ENCODE measurements around the gene ADD2. TPM values are rescaled to one million over a fixed set of nuclear protein-coding genes. Genes with fewer than 3 reads are reported as not detected.

Gene ADD2
- total RNA-seq, 1 donor from 2014 or later, result 4.8 TPM

DNA sequence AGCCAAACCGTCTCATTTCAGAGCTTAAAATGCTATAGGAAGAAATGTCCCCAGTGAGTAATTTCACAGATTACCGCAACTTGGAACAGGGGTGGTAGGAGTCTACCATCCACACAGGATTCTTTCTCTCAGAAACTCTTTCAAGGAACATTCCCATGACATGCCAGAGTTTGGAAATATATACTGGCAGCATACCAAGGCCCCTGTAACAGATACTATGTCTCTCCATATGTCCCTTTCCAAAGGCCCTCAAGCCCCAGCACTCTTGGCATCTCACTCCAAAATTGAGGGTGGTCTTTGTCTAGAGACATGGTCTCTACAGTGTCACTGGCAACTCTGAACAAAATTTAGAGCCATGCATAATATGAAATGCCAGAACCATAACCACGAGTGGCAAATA lies 11.5 kb upstream of the ADD2 start:
- no peak for FAIRE-seq
- no peaks in the 10 kb centered on the region for H3K79me2 ChIP-seq (ENCODE audit: insufficient read depth, low read length)
- Mint-ChIP-seq H3K4me3 (ENCODE audit: unreplicated experiment) (no peak overlapping the region), H3K36me3 (ENCODE audit: low read depth, unreplicated experiment) (no peaks in the 10 kb centered on the region), H3K4me1 (ENCODE audit: low read depth, unreplicated experiment) (peaks cover 7% of the 10 kb centered on the region), H3K27me3 (ENCODE audit: low read depth, unreplicated experiment) (peaks cover 17% of the 10 kb centered on the region), H3K27ac (ENCODE audit: unreplicated experiment) (no peak overlapping the region), H3K9me3 (ENCODE audit: unreplicated experiment) (no peaks in the 10 kb centered on the region)
- H4K20me1 ChIP-seq (ENCODE audit: insufficient read depth, low read length), result no peaks in the 10 kb centered on the region
- H3K9me3 ChIP-seq (ENCODE audit: insufficient read depth, low read depth, low read length), result no peaks in the 10 kb centered on the region
- no peak for DNase-seq (ENCODE audit: low read depth)
- no peaks in the 10 kb centered on the region for H3K4me1 ChIP-seq (ENCODE audit: insufficient read depth, low read length)
- H2AFZ ChIP-seq (ENCODE audit: low read depth, low read length), result no peak overlapping the region
- no peak overlapping the region for H3K4me3 ChIP-seq (ENCODE audit: insufficient read depth, low read depth, low read length)
- no peak overlapping the region for H3K4me2 ChIP-seq (ENCODE audit: low read length)
- H3K36me3 ChIP-seq (ENCODE audit: insufficient read depth, low read length), result no peaks in the 10 kb centered on the region
- TF ChIP-seq CTCF (IDR thresholded peaks at IDR 0.05; ENCODE audit: insufficient read depth, low read depth, low read length) (no peak), EZH2 (IDR thresholded peaks at IDR 0.05; ENCODE audit: insufficient read depth, low read length) (no peak)
- H3K9ac ChIP-seq (ENCODE audit: low read length), result no peak overlapping the region
- H3K27ac ChIP-seq (ENCODE audit: low read depth, low read length), result no peak overlapping the region
- H3K27me3 ChIP-seq (ENCODE audit: insufficient read depth, low read length), result no peaks in the 10 kb centered on the region

DNA sequence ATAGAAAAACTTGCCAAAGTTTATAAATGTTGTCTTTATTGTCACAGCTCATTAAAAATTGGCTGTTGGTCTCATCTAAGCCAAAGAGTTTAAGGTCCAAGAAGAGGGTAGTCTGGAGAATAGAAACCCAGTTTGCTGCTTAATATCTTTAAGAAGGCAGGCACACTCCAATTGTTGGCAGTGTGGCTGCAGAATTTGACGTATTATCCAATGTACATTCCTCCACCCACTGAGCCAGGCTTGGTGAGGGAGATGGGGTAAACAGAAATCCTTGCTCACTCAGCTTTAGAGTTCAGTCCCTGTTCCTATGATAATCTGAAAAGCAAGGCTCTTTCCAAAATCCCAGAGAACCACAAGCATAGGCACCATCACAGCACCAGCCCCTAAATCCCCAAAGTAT lies 10.7 kb upstream of the ADD2 start:
- Histone ChIP-seq H3K27me3 (ENCODE audit: insufficient read depth, low read length) (no peaks in the 10 kb centered on the region), H3K4me3 (ENCODE audit: insufficient read depth, low read depth, low read length) (no peak overlapping the region), H3K4me1 (ENCODE audit: insufficient read depth, low read length) (no peaks in the 10 kb centered on the region), H4K20me1 (ENCODE audit: insufficient read depth, low read length) (no peaks in the 10 kb centered on the region), H3K36me3 (ENCODE audit: insufficient read depth, low read length) (no peaks in the 10 kb centered on the region), H3K9ac (ENCODE audit: low read length) (no peak overlapping the region), H3K4me2 (ENCODE audit: low read length) (no peak overlapping the region), H3K9me3 (ENCODE audit: insufficient read depth, low read depth, low read length) (no peaks in the 10 kb centered on the region), H3K79me2 (ENCODE audit: insufficient read depth, low read length) (no peaks in the 10 kb centered on the region), H3K27ac (ENCODE audit: low read depth, low read length) (no peak overlapping the region), H2AFZ (ENCODE audit: low read depth, low read length) (no peak overlapping the region)
- Mint-ChIP-seq H3K4me1 (ENCODE audit: low read depth, unreplicated experiment) (peaks cover 7% of the 10 kb centered on the region), H3K27ac (ENCODE audit: unreplicated experiment) (no peak overlapping the region), H3K27me3 (ENCODE audit: low read depth, unreplicated experiment) (peaks cover 17% of the 10 kb centered on the region), H3K4me3 (ENCODE audit: unreplicated experiment) (no peak overlapping the region), H3K36me3 (ENCODE audit: low read depth, unreplicated experiment) (no peaks in the 10 kb centered on the region), H3K9me3 (ENCODE audit: unreplicated experiment) (peaks cover 4% of the 10 kb centered on the region)
- no peak for TF ChIP-seq EZH2 (IDR thresholded peaks at IDR 0.05; ENCODE audit: insufficient read depth, low read length)
- no peak for TF ChIP-seq CTCF (IDR thresholded peaks at IDR 0.05; ENCODE audit: insufficient read depth, low read depth, low read length)
- DNase-seq (ENCODE audit: low read depth) (peak; percentile 17), FAIRE-seq (no peak)

GRCh38 chr2:70777450-70777849 lies 9.4 kb upstream of the ADD2 start:
- FAIRE-seq, result peak; percentile 66
- H3K4me3 Mint-ChIP-seq (ENCODE audit: unreplicated experiment), result no peak overlapping the region

More at GRCh38 chr2:70777450-70777849, 9.4 kb upstream of the ADD2 start:
- Histone ChIP-seq H3K27me3 (ENCODE audit: insufficient read depth, low read length) (peaks cover 6% of the 10 kb centered on the region), H3K79me2 (ENCODE audit: insufficient read depth, low read length) (no peaks in the 10 kb centered on the region), H3K4me2 (ENCODE audit: low read length) (no peak overlapping the region), H3K4me1 (ENCODE audit: insufficient read depth, low read length) (no peaks in the 10 kb centered on the region), H4K20me1 (ENCODE audit: insufficient read depth, low read length) (no peaks in the 10 kb centered on the region), H3K36me3 (ENCODE audit: insufficient read depth, low read length) (no peaks in the 10 kb centered on the region), H2AFZ (ENCODE audit: low read depth, low read length) (no peak overlapping the region), H3K9ac (ENCODE audit: low read length) (no peak overlapping the region), H3K27ac (ENCODE audit: low read depth, low read length) (no peak overlapping the region), H3K9me3 (ENCODE audit: insufficient read depth, low read depth, low read length) (no peaks in the 10 kb centered on the region), H3K4me3 (ENCODE audit: insufficient read depth, low read depth, low read length) (no peak overlapping the region)
- Mint-ChIP-seq H3K27me3 (ENCODE audit: low read depth, unreplicated experiment) (peaks cover 25% of the 10 kb centered on the region), H3K4me1 (ENCODE audit: low read depth, unreplicated experiment) (peaks cover 7% of the 10 kb centered on the region), H3K9me3 (ENCODE audit: unreplicated experiment) (peaks cover 6% of the 10 kb centered on the region), H3K27ac (ENCODE audit: unreplicated experiment) (no peak overlapping the region), H3K36me3 (ENCODE audit: low read depth, unreplicated experiment) (no peaks in the 10 kb centered on the region)
- TF ChIP-seq CTCF (IDR thresholded peaks at IDR 0.05; ENCODE audit: insufficient read depth, low read depth, low read length) (no peak), EZH2 (IDR thresholded peaks at IDR 0.05; ENCODE audit: insufficient read depth, low read length) (no peak)
- peak; percentile 37 for DNase-seq (ENCODE audit: low read depth)
